GOT3 (cell line): ENCODE measurements around the gene GATA3.
"Not testable (repeated sequence)": the region's sequence is repeated elsewhere in the genome, so short reads cannot be mapped to it uniquely, and the experiment has no call there.

Experiments used
- DNase-seq: peaks from one replicate; lab custom pipeline; 2025; ENCODE audit warnings: mixed read lengths; lab: John Stamatoyannopoulos, UW

Gene GATA3

GRCh38 chr10:8054494-8055407 is at the start of gene GATA3:
Gene GATA3 (plus strand): TSS chr10:8054688. CDS start chr10:8055656, 968 bp downstream.
- no peak for DNase-seq

- DNase-seq = no peak
Observed at GRCh38 chr10:8006274-8006999, 48.1 kb upstream of the GATA3 start.

GRCh38 chr10:8009031-8009430 is 45.5 kb upstream of the GATA3 start:
- DNase-seq = no peak

GRCh38 chr10:8013006-8013405 is 41.5 kb upstream of the GATA3 start:
- no peak for DNase-seq

- no peak for DNase-seq
Observed at GRCh38 chr10:8013619-8014018, 40.9 kb upstream of the GATA3 start.

GRCh38 chr10:8014649-8015048 is 39.8 kb upstream of the GATA3 start:
- no peak for DNase-seq

GRCh38 chr10:8017277-8017676 is 37.2 kb upstream of the GATA3 start:
- no peak for DNase-seq

GRCh38 chr10:8023321-8023720 is 31.2 kb upstream of the GATA3 start:
- DNase-seq = no peak

GRCh38 chr10:8023851-8024250 is 30.6 kb upstream of the GATA3 start:
- DNase-seq = no peak

GRCh38 chr10:8026349-8027259 is 27.9 kb upstream of the GATA3 start:
- no peak for DNase-seq

GRCh38 chr10:8031211-8031610 is 23.3 kb upstream of the GATA3 start:
- DNase-seq = not testable (repeated sequence)

GRCh38 chr10:8032558-8032957 is 21.9 kb upstream of the GATA3 start:
- no peak for DNase-seq

- DNase-seq = no peak
Observed at GRCh38 chr10:8033812-8034465, 20.5 kb upstream of the GATA3 start.

- no peak for DNase-seq
Observed at GRCh38 chr10:8034466-8035005, 20.0 kb upstream of the GATA3 start.

GRCh38 chr10:8035006-8035640 is 19.4 kb upstream of the GATA3 start:
- no peak for DNase-seq

GRCh38 chr10:8035641-8036470 is 18.6 kb upstream of the GATA3 start:
- no peak for DNase-seq

GRCh38 chr10:8036506-8037198 is 17.8 kb upstream of the GATA3 start:
- DNase-seq = no peak

GRCh38 chr10:8037199-8037801 is 17.2 kb upstream of the GATA3 start:
- no peak for DNase-seq
